Liver (tissue), 3 donors: Measurements from ENCODE around the gene IL1RAPL1.

Experiments
- FOXA1 ChIP-seq: IDR thresholded peaks from 2 replicates; pipeline ENCODE4 v1.6.1; 2016; ENCODE audit warnings: antibody characterized with exemption
- GABPA ChIP-seq, 2 donors: IDR thresholded peaks in 1 of 2; conservative IDR thresholded peaks in 1 of 2; 2 replicates each; pipeline ENCODE4 v1.6.1; 2016; ENCODE audit warnings: antibody characterized with exemption in 2 of 2, mild to moderate bottlenecking in 1 of 2, moderate library complexity in 1 of 2
- HNF4A ChIP-seq, 2 donors: conservative IDR thresholded peaks; 2 replicates each; pipeline ENCODE4 v1.6.1; 2016; ENCODE audit warnings: antibody characterized with exemption in 2 of 2, mild to moderate bottlenecking in 2 of 2
- HNF4G ChIP-seq: IDR thresholded peaks from 2 replicates; pipeline ENCODE4 v1.6.1; 2016; ENCODE audit warnings: antibody characterized with exemption
- JUND ChIP-seq, 2 donors: IDR thresholded peaks; 2 replicates each; pipeline ENCODE4 v1.6.1; 2016; ENCODE audit warnings: antibody characterized with exemption in 2 of 2
- RAD21 ChIP-seq, 2 donors: IDR thresholded peaks; 2 replicates each; pipeline ENCODE4 v1.6.1; 2016; ENCODE audit warnings: antibody characterized with exemption in 2 of 2, mild to moderate bottlenecking in 2 of 2
- TAF1 ChIP-seq: conservative IDR thresholded peaks from 2 replicates; pipeline ENCODE4 v1.6.1; 2016; ENCODE audit warnings: antibody characterized with exemption, mild to moderate bottlenecking
- TF ChIP-seq, protein P1 (sequence below): IDR thresholded peaks from 2 replicates; pipeline ENCODE4 v1.6.1; 2016; ENCODE audit warnings: antibody characterized with exemption, mild to moderate bottlenecking
- TF ChIP-seq, protein P2 (sequence below): fragments of 150-350 bp; IDR thresholded peaks from 2 replicates; pipeline ENCODE4 v1.5.1; 2017; ENCODE audit warnings: improper control_type of control experiment, low read depth, low read length; ENCODE audit not compliant: missing input control
- TF ChIP-seq, protein P3 (sequence below): IDR thresholded peaks from 2 replicates; pipeline ENCODE4 v1.6.1; 2016; ENCODE audit warnings: antibody characterized with exemption
- TF ChIP-seq, protein P4 (sequence below): IDR thresholded peaks from 2 replicates; pipeline ENCODE4 v1.6.1; 2016; ENCODE audit warnings: antibody characterized with exemption
- donor health status: healthy.
- donor health status: healthy.

DNA sequence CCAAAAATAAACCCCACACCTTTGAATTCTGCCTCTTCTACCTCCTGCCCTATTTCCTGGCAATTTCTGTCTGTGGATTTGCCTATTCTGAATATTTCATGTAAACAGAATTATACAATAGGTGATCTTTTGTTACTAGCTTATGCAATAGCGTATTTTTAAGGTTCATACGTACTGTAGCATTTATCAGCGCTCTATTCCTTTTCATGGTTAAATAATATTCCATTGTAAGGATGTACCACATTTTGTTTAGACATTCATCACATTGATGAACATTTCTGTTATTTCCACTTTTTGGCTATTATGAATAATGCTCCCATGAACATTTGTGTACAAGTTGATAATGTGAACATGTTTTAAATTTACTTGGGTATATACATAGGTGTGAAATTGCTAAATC is 847.7 kb downstream of the IL1RAPL1 start:
- TF ChIP-seq GABPA (IDR thresholded peaks at IDR 0.05 in 1 of 2, conservative IDR thresholded peaks at IDR 0.05 in 1 of 2), result no peak
- TF ChIP-seq, protein P1, sequence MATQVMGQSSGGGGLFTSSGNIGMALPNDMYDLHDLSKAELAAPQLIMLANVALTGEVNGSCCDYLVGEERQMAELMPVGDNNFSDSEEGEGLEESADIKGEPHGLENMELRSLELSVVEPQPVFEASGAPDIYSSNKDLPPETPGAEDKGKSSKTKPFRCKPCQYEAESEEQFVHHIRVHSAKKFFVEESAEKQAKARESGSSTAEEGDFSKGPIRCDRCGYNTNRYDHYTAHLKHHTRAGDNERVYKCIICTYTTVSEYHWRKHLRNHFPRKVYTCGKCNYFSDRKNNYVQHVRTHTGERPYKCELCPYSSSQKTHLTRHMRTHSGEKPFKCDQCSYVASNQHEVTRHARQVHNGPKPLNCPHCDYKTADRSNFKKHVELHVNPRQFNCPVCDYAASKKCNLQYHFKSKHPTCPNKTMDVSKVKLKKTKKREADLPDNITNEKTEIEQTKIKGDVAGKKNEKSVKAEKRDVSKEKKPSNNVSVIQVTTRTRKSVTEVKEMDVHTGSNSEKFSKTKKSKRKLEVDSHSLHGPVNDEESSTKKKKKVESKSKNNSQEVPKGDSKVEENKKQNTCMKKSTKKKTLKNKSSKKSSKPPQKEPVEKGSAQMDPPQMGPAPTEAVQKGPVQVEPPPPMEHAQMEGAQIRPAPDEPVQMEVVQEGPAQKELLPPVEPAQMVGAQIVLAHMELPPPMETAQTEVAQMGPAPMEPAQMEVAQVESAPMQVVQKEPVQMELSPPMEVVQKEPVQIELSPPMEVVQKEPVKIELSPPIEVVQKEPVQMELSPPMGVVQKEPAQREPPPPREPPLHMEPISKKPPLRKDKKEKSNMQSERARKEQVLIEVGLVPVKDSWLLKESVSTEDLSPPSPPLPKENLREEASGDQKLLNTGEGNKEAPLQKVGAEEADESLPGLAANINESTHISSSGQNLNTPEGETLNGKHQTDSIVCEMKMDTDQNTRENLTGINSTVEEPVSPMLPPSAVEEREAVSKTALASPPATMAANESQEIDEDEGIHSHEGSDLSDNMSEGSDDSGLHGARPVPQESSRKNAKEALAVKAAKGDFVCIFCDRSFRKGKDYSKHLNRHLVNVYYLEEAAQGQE, result no peak
- TF ChIP-seq, protein P2, sequence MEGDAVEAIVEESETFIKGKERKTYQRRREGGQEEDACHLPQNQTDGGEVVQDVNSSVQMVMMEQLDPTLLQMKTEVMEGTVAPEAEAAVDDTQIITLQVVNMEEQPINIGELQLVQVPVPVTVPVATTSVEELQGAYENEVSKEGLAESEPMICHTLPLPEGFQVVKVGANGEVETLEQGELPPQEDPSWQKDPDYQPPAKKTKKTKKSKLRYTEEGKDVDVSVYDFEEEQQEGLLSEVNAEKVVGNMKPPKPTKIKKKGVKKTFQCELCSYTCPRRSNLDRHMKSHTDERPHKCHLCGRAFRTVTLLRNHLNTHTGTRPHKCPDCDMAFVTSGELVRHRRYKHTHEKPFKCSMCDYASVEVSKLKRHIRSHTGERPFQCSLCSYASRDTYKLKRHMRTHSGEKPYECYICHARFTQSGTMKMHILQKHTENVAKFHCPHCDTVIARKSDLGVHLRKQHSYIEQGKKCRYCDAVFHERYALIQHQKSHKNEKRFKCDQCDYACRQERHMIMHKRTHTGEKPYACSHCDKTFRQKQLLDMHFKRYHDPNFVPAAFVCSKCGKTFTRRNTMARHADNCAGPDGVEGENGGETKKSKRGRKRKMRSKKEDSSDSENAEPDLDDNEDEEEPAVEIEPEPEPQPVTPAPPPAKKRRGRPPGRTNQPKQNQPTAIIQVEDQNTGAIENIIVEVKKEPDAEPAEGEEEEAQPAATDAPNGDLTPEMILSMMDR, result no peak
- TF ChIP-seq RAD21 (IDR thresholded peaks at IDR 0.05), result no peak
- no peak for TF ChIP-seq FOXA1
- TF ChIP-seq, protein P3, sequence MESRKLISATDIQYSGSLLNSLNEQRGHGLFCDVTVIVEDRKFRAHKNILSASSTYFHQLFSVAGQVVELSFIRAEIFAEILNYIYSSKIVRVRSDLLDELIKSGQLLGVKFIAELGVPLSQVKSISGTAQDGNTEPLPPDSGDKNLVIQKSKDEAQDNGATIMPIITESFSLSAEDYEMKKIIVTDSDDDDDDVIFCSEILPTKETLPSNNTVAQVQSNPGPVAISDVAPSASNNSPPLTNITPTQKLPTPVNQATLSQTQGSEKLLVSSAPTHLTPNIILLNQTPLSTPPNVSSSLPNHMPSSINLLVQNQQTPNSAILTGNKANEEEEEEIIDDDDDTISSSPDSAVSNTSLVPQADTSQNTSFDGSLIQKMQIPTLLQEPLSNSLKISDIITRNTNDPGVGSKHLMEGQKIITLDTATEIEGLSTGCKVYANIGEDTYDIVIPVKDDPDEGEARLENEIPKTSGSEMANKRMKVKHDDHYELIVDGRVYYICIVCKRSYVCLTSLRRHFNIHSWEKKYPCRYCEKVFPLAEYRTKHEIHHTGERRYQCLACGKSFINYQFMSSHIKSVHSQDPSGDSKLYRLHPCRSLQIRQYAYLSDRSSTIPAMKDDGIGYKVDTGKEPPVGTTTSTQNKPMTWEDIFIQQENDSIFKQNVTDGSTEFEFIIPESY, result no peak
- no peak for TF ChIP-seq HNF4G
- no peak for TF ChIP-seq TAF1
- no peak for TF ChIP-seq JUND (IDR thresholded peaks at IDR 0.05)
- TF ChIP-seq, protein P4, sequence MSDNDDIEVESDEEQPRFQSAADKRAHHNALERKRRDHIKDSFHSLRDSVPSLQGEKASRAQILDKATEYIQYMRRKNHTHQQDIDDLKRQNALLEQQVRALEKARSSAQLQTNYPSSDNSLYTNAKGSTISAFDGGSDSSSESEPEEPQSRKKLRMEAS, result no peak
- TF ChIP-seq HNF4A (conservative IDR thresholded peaks at IDR 0.05), result no peak
